HepG2 (cell line): ENCODE measurements around the gene TBC1D30. TPM values are rescaled to one million over a fixed set of nuclear protein-coding genes. Genes with fewer than 3 reads are reported as not detected.

ENCODE experiments used
- ARNTL ChIP-seq: sonication (generic); formaldehyde crosslinking; IDR thresholded peaks from 2 replicates; pipeline ENCODE4 v1.4.0; 2020; ENCODE audit warnings: mild to moderate bottlenecking, missing genetic modification reagents
- MAFK ChIP-seq, 2 experiments: IDR thresholded peaks in 1 of 2; conservative IDR thresholded peaks in 1 of 2; 2 replicates each; pipeline ENCODE4 v1.6.1; 2011; ENCODE audit warnings: improper control_type of control experiment in 2 of 2, low read length in 2 of 2
- MTF1 ChIP-seq: sonication (generic); formaldehyde crosslinking; IDR thresholded peaks from 2 replicates; pipeline ENCODE4 v1.5.0; 2020; ENCODE audit warnings: missing genetic modification reagents
- ZHX2 ChIP-seq, 2 experiments: sonication (generic) in 1 of 2; formaldehyde crosslinking in 1 of 2; IDR thresholded peaks; 2 replicates each; pipeline versions ENCODE4 v1.6.1 to v1.9.0; 2014 to 2022; ENCODE audit warnings: antibody characterized with exemption in 1 of 2, borderline replicate concordance in 1 of 2, inconsistent platforms in 1 of 2, low read depth in 1 of 2, missing genetic modification reagents in 1 of 2
- ZNF234 ChIP-seq: sonication (generic); formaldehyde crosslinking; conservative IDR thresholded peaks from 2 replicates; pipeline ENCODE4 v1.5.1; 2020; ENCODE audit warnings: mild to moderate bottlenecking, missing genetic modification reagents
- ZNF275 ChIP-seq: sonication (generic); formaldehyde crosslinking; IDR thresholded peaks from 2 replicates; pipeline ENCODE4 v1.8.0; 2022; ENCODE audit warnings: missing genetic modification reagents, mild to moderate bottlenecking, inconsistent platforms, borderline replicate concordance
- ZNF362 ChIP-seq: sonication (generic); formaldehyde crosslinking; IDR thresholded peaks from 2 replicates; pipeline ENCODE4 v1.4.0; 2020; ENCODE audit warnings: missing genetic modification reagents, mild to moderate bottlenecking, borderline replicate concordance
- polyA plus RNA-seq, 8 experiments: library from polyadenylated mRNA; depleted of rRNA in 3 of 8; stranded (reverse) in 7 of 8; unstranded in 1 of 8; fragments of >200 nt; fragmentation: Illumina TruSeq in 4 of 8; extraction: Trizol in 4 of 8; gene quantifications; 2 replicates each; pipeline versions ENCODE4 v1.2.1 to v1.2.3, GENCODE V29; 2011 to 2016; ENCODE audit warnings: low read depth in 4 of 8, missing spikeins in 1 of 8, mixed read lengths in 1 of 8; ENCODE audit not compliant: insufficient read depth in 1 of 8
- total RNA-seq, 5 experiments: library from RNA; depleted of rRNA; stranded (reverse); fragments of >200 nt; fragmentation: Illumina TruSeq; extraction: Trizol; gene quantifications; 2 replicates each; pipeline ENCODE4 v1.2.3, GENCODE V29; 2016; ENCODE audit warnings: low read depth in 1 of 5
- TF ChIP-seq, protein P1 (sequence below): sonication (generic); formaldehyde crosslinking; IDR thresholded peaks from 2 replicates; pipeline ENCODE4 v1.5.0; 2020; ENCODE audit warnings: mild to moderate bottlenecking, missing genetic modification reagents, borderline replicate concordance

The TBC1D30 gene
- total and polyA plus RNA-seq, 2 of the 13 experiments (the other 11 are each of a cell fraction or from before 2014, with no cell fraction given) = 0.42 to 0.67 TPM

- TF ChIP-seq MTF1 (CRISPR knock-in tag) = no peak
- TF ChIP-seq ZHX2 (IDR thresholded peaks at IDR 0.05; ENCODE audit: low read depth) = no peak
- no peak for TF ChIP-seq ZHX2 (CRISPR knock-in tag; IDR thresholded peaks at IDR 0.05; ENCODE audit: borderline replicate concordance)
- TF ChIP-seq ARNTL (CRISPR knock-in tag) = no peak
- TF ChIP-seq ZNF362 = no peak
- TF ChIP-seq ZNF275 (CRISPR knock-in tag) = no peak
- no peak for TF ChIP-seq ZNF234
- TF ChIP-seq, protein P1, sequence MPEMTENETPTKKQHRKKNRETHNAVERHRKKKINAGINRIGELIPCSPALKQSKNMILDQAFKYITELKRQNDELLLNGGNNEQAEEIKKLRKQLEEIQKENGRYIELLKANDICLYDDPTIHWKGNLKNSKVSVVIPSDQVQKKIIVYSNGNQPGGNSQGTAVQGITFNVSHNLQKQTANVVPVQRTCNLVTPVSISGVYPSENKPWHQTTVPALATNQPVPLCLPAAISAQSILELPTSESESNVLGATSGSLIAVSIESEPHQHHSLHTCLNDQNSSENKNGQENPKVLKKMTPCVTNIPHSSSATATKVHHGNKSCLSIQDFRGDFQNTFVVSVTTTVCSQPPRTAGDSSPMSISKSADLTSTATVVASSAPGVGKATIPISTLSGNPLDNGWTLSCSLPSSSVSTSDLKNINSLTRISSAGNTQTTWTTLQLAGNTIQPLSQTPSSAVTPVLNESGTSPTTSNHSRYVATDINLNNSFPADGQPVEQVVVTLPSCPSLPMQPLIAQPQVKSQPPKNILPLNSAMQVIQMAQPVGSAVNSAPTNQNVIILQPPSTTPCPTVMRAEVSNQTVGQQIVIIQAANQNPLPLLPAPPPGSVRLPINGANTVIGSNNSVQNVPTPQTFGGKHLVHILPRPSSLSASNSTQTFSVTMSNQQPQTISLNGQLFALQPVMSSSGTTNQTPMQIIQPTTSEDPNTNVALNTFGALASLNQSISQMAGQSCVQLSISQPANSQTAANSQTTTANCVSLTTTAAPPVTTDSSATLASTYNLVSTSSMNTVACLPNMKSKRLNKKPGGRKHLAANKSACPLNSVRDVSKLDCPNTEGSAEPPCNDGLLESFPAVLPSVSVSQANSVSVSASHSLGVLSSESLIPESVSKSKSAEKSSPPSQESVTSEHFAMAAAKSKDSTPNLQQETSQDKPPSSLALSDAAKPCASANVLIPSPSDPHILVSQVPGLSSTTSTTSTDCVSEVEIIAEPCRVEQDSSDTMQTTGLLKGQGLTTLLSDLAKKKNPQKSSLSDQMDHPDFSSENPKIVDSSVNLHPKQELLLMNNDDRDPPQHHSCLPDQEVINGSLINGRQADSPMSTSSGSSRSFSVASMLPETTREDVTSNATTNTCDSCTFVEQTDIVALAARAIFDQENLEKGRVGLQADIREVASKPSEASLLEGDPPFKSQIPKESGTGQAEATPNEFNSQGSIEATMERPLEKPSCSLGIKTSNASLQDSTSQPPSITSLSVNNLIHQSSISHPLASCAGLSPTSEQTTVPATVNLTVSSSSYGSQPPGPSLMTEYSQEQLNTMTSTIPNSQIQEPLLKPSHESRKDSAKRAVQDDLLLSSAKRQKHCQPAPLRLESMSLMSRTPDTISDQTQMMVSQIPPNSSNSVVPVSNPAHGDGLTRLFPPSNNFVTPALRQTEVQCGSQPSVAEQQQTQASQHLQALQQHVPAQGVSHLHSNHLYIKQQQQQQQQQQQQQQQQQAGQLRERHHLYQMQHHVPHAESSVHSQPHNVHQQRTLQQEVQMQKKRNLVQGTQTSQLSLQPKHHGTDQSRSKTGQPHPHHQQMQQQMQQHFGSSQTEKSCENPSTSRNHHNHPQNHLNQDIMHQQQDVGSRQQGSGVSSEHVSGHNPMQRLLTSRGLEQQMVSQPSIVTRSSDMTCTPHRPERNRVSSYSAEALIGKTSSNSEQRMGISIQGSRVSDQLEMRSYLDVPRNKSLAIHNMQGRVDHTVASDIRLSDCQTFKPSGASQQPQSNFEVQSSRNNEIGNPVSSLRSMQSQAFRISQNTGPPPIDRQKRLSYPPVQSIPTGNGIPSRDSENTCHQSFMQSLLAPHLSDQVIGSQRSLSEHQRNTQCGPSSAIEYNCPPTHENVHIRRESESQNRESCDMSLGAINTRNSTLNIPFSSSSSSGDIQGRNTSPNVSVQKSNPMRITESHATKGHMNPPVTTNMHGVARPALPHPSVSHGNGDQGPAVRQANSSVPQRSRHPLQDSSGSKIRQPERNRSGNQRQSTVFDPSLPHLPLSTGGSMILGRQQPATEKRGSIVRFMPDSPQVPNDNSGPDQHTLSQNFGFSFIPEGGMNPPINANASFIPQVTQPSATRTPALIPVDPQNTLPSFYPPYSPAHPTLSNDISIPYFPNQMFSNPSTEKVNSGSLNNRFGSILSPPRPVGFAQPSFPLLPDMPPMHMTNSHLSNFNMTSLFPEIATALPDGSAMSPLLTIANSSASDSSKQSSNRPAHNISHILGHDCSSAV = no peak
- no peak for TF ChIP-seq MAFK (conservative IDR thresholded peaks at IDR 0.05 in 1 of 2, IDR thresholded peaks at IDR 0.05 in 1 of 2; ENCODE audit: low read length in 2 of 2)
These were observed 71.1 kb downstream of the TBC1D30 start (continued) for GRCh38 chr12:64895526-64895925.
